Suprapubic skin (tissue), 3 donors: ENCODE results near the gene GCSAML.

Source experiments
- POLR2A ChIP-seq, 2 donors: fragments of 450-650 bp; IDR thresholded peaks; one replicate each; pipeline ENCODE4 v1.6.1; 2017; ENCODE audit warnings: antibody characterized with exemption in 2 of 2, mild to moderate bottlenecking in 2 of 2, moderate library complexity in 2 of 2
- TF ChIP-seq, protein P1 (sequence below), 2 donors: fragments of 200-600 bp in 1 of 2; fragments of 450-650 bp in 1 of 2; sonication (generic) in 1 of 2; IDR thresholded peaks; one replicate each; pipeline ENCODE4 v1.5.1; 2016 to 2019; ENCODE audit warnings: antibody characterized with exemption in 2 of 2, mild to moderate bottlenecking in 1 of 2, moderate library complexity in 1 of 2

DNA sequence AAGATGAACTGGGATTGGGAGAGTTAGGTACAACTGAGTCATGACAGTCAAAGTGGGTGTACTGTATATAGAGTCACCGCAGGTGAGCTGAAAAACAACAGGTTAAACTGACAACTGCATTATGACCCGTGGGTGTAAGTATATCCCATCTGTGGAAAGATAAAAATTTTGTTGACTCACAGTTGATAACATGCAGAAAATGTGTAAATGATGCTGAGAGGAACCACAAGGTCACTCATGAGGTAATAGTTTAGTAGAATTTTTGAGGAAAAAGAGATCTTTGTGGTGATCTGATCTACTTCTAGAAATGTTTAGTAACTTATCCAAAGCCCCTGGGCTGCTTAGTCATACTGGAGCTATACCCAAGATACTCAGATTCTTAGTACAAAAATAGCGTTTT lies 13.5 kb upstream of the GCSAML start:
- TF ChIP-seq POLR2A (IDR thresholded peaks at IDR 0.05) = no peak
- TF ChIP-seq, protein P1, sequence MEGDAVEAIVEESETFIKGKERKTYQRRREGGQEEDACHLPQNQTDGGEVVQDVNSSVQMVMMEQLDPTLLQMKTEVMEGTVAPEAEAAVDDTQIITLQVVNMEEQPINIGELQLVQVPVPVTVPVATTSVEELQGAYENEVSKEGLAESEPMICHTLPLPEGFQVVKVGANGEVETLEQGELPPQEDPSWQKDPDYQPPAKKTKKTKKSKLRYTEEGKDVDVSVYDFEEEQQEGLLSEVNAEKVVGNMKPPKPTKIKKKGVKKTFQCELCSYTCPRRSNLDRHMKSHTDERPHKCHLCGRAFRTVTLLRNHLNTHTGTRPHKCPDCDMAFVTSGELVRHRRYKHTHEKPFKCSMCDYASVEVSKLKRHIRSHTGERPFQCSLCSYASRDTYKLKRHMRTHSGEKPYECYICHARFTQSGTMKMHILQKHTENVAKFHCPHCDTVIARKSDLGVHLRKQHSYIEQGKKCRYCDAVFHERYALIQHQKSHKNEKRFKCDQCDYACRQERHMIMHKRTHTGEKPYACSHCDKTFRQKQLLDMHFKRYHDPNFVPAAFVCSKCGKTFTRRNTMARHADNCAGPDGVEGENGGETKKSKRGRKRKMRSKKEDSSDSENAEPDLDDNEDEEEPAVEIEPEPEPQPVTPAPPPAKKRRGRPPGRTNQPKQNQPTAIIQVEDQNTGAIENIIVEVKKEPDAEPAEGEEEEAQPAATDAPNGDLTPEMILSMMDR (IDR thresholded peaks at IDR 0.05) = no peak
